ENCODE data around the gene TNS1.

The TNS1 gene

DNA sequence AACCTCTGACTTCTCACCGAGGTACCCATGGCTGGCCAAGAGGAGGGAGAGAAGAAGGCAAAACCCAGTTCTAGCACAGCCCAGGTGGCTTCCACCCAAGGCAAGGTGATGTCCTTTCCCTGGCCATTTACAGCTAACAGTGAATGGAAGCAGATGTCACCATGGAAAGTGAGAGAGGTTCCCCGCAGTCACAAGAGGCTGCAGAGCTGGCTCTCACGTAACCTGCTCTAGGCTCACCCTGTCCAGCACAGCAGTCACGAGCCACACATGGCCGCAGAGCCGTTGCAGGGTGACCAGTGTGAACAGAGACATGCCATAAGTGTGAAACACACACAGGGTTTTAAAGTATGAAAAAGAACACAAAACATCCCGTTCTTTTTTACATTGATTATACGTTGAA is 169.4 kb downstream of the TNS1 start:
- DNase-seq (ENCODE audit: low read depth): no peak
- H3K4me3 ChIP-seq (ENCODE audit: low read depth, low read length): no peak overlapping the region
- TF ChIP-seq, protein P1, sequence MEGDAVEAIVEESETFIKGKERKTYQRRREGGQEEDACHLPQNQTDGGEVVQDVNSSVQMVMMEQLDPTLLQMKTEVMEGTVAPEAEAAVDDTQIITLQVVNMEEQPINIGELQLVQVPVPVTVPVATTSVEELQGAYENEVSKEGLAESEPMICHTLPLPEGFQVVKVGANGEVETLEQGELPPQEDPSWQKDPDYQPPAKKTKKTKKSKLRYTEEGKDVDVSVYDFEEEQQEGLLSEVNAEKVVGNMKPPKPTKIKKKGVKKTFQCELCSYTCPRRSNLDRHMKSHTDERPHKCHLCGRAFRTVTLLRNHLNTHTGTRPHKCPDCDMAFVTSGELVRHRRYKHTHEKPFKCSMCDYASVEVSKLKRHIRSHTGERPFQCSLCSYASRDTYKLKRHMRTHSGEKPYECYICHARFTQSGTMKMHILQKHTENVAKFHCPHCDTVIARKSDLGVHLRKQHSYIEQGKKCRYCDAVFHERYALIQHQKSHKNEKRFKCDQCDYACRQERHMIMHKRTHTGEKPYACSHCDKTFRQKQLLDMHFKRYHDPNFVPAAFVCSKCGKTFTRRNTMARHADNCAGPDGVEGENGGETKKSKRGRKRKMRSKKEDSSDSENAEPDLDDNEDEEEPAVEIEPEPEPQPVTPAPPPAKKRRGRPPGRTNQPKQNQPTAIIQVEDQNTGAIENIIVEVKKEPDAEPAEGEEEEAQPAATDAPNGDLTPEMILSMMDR (IDR thresholded peaks at IDR 0.05; ENCODE audit: insufficient read depth, low read depth, low read length, missing control alignments): no peak

GRCh38 chr2:217832987-217833386 is 169.8 kb downstream of the TNS1 start:
- TF ChIP-seq, protein P1 (IDR thresholded peaks at IDR 0.05; ENCODE audit: insufficient read depth, low read depth, low read length, missing control alignments): no peak
- no peak for DNase-seq (ENCODE audit: low read depth)
- no peak overlapping the region for H3K4me3 ChIP-seq (ENCODE audit: low read depth, low read length)

DNA sequence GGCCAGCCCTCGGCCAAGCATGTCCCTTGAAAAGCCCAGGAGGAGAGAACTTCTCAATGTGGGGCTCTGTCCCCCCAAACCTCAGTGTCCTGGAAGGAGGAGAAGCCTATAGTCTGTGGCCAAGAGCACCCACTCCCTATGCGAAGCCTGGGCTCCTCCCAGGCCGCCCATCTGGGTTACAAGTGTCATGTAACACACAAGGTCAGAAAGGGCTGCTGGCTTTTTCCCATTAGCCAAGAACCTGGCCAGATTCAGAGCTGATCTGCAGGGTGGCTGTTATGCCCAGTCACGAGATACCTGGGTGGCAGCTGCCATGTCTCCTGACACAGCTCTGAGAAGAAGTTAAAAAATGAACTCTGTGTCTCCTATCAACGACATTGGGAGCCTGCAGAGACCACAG is 170.7 kb downstream of the TNS1 start:
- DNase-seq (ENCODE audit: low read depth): no peak
- no peak overlapping the region for H3K4me3 ChIP-seq (ENCODE audit: low read depth, low read length)
- TF ChIP-seq, protein P1 (IDR thresholded peaks at IDR 0.05; ENCODE audit: insufficient read depth, low read depth, low read length, missing control alignments): no peak

- TF ChIP-seq, protein P1 (IDR thresholded peaks at IDR 0.05; ENCODE audit: insufficient read depth, low read depth, low read length, missing control alignments): no peak
- no peak for DNase-seq (ENCODE audit: low read depth)
- no peak overlapping the region for H3K4me3 ChIP-seq (ENCODE audit: low read depth, low read length)
Measured at GRCh38 chr2:217831306-217831705, 171.5 kb downstream of the TNS1 start.

DNA sequence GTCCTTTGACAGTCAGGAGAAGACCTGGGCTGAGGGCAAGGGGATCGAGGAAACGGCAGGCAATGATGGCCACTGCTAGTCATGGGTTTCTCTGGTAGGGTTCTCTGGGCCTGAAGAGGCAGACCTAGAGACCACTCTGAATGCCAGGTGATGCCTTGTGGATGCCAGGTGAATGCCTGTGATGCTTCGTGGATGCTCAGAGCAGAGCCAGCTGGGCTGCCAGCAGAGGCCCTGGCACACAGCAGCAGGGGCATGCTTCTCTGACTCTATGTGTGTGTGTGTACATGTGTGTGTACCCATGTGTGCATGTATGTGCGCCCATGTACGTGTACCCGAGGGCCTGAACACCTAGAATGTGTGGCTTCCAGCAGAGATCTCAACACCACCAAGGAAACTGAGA is 172.0 kb downstream of the TNS1 start:
- no peak for DNase-seq (ENCODE audit: low read depth)
- TF ChIP-seq, protein P1 (IDR thresholded peaks at IDR 0.05; ENCODE audit: insufficient read depth, low read depth, low read length, missing control alignments): no peak
- no peak overlapping the region for H3K4me3 ChIP-seq (ENCODE audit: low read depth, low read length)

GRCh38 chr2:217830061-217830460 is 172.7 kb downstream of the TNS1 start:
- H3K4me3 ChIP-seq (ENCODE audit: low read depth, low read length): no peak overlapping the region
- DNase-seq (ENCODE audit: low read depth): no peak
- TF ChIP-seq, protein P1 (IDR thresholded peaks at IDR 0.05; ENCODE audit: insufficient read depth, low read depth, low read length, missing control alignments): no peak

- H3K4me3 ChIP-seq (ENCODE audit: low read depth, low read length): no peak overlapping the region
- TF ChIP-seq, protein P1 (IDR thresholded peaks at IDR 0.05; ENCODE audit: insufficient read depth, low read depth, low read length, missing control alignments): no peak
- no peak for DNase-seq (ENCODE audit: low read depth)
Measured at GRCh38 chr2:217829420-217829819, 173.4 kb downstream of the TNS1 start.

Data from GM12865 (cell line).